A673 (cell line): ENCODE data around the gene NEMP1. TPM values are rescaled to one million over a fixed set of nuclear protein-coding genes. Genes with fewer than 3 reads are reported as not detected.

ENCODE experiments used
- BruUV-seq: library from RNA; stranded (reverse); fragments of 400-500 nt; replicated peaks from 2 replicates; lab custom pipeline; 2021; lab: Mats Ljungman, UMichigan
- CTCF ChIA-PET: fragments of 300-600 bp; sonication (Branson Sonifier 250); formaldehyde crosslinking; loops from one replicate; lab custom pipeline; 2022; ENCODE audit warnings: antibody characterized with exemption; lab: Charles Lee
- POLR2A ChIA-PET: fragments of 300-600 bp; sonication (Branson Sonifier 250); formaldehyde crosslinking; loops from one replicate; lab custom pipeline; 2022; ENCODE audit warnings: antibody characterized with exemption; ENCODE audit not compliant: low non-redundant PET; lab: Charles Lee
- DNase-seq: peaks from one replicate; pipeline ENCODE4 v3.0.0-alpha.2; 2015; ENCODE audit warnings: low spot score
- H3K27ac ChIP-seq: fragments of 200-600 bp; sonication (generic); 2 replicates; pipeline ENCODE4 v1.5.1; 2016; ENCODE audit warnings: mixed run types, low read depth, mild to moderate bottlenecking, mixed read lengths, antibody characterized with exemption, low read length; ENCODE audit not compliant: poor library complexity, severe bottlenecking
- H3K27me3 ChIP-seq: fragments of 200-600 bp; sonication (generic); replicated peaks from 2 replicates; pipeline ENCODE4 v1.6.1; 2017; ENCODE audit warnings: mixed run types, low read depth, mild to moderate bottlenecking, mixed read lengths, antibody characterized with exemption, low read length; ENCODE audit not compliant: insufficient read depth, poor library complexity
- H3K36me3 ChIP-seq: fragments of 200-600 bp; sonication (generic); 2 replicates; pipeline ENCODE4 v1.6.1; 2016; ENCODE audit warnings: mixed run types, mild to moderate bottlenecking, mixed read lengths, antibody characterized with exemption, low read length; ENCODE audit not compliant: insufficient read depth, poor library complexity, severe bottlenecking
- H3K4me1 ChIP-seq: fragments of 200-600 bp; sonication (generic); 2 replicates; pipeline ENCODE4 v1.6.1; 2017; ENCODE audit warnings: mixed run types, mild to moderate bottlenecking, mixed read lengths, antibody characterized with exemption, low read length; ENCODE audit not compliant: insufficient read depth, poor library complexity, severe bottlenecking
- H3K4me3 ChIP-seq: fragments of 200-600 bp; sonication (generic); 2 replicates; pipeline ENCODE4 v1.5.1; 2016; ENCODE audit warnings: low read depth, mixed run types, mild to moderate bottlenecking, mixed read lengths, low read length; ENCODE audit not compliant: poor library complexity, severe bottlenecking
- H3K9me3 ChIP-seq: fragments of 200-600 bp; sonication (generic); 2 replicates; pipeline ENCODE4 v1.6.1; 2016; ENCODE audit warnings: mixed run types, low read depth, mild to moderate bottlenecking, mixed read lengths, antibody characterized with exemption, low read length; ENCODE audit not compliant: poor library complexity, severe bottlenecking
- EZH2 ChIP-seq: fragments of 200-600 bp; sonication (generic); IDR thresholded peaks from 2 replicates; pipeline ENCODE4 v1.6.1; 2017; ENCODE audit warnings: borderline replicate concordance, low read depth, mild to moderate bottlenecking, mixed read lengths, antibody characterized with exemption, low read length; ENCODE audit not compliant: poor library complexity, severe bottlenecking
- intact Hi-C: fragments of 100-400 bp; cut with micrococcal nuclease; formaldehyde crosslinking; loops from one replicate; pipeline ENCODE4 v1.10.0; 2022; ENCODE audit not compliant: unreplicated experiment
- total RNA-seq: library from RNA; stranded (reverse); gene quantifications from 2 replicates; pipeline ENCODE4 v1.2.3, GENCODE V29; 2021
- TF ChIP-seq, protein P1 (sequence below): fragments of 300-800, 200-600 bp; sonication (generic); conservative IDR thresholded peaks from 2 replicates; pipeline ENCODE4 v1.5.1; 2017; ENCODE audit warnings: low read depth, mild to moderate bottlenecking, antibody characterized with exemption, low read length, moderate library complexity, mixed read lengths

The NEMP1 gene
- total RNA-seq, 1 experiment from 2014 or later = 68.6 TPM

DNA sequence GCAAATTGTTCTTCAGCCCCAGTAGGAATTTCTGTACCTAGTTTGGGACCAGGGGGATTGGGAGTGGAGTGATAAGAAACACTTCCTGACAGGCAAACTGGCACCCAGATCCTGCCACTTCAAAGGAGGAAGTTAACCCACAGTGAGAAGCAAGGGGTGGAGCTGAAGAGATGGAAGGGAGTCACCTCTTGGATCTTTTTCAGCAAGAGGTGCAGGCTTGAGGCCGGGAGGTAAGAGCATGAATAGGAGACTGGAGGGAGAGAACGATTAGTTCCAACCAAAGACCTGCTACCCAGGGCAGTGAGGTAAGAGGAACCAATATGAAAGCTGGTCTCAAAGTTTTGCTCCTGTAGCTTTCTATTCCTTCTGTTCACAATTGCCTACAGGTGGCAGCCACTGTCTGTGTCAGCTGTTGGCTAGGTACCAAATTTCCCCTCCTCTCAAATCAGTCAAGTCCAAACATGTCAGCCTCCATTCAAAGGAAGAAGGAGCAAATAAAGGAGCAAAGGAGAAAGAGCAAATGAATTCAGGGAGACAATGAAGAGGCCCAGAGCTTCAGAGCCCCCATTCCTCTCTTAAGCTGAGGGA, 47.4 kb downstream of the NEMP1 start:
- ChIA-PET CTCF (interaction anchor here (0.5 kb wide), 1 partner anchor 34 kb away, joined by 8 read pairs; no protein-coding TSS in a partner anchor), POLR2A (interaction anchor here (0.6 kb wide), 1 partner anchor 665 kb away, joined by 3 read pairs; no protein-coding TSS in a partner anchor)
- intact Hi-C loops = no loop called here
- no peaks in the 10 kb centered on the region for H3K36me3 ChIP-seq
- no peaks in the 10 kb centered on the region for H3K9me3 ChIP-seq
- H3K4me3 ChIP-seq = no peak overlapping the region
- peaks cover 5% of the 10 kb centered on the region for H3K4me1 ChIP-seq
- H3K27me3 ChIP-seq = no peaks in the 10 kb centered on the region
- BruUV-seq = no TSS peak
- peak overlapping the region; percentile 14 for H3K27ac ChIP-seq
- DNase-seq = peak; percentile 49
- TF ChIP-seq EZH2 = no peak
- TF ChIP-seq, protein P1, sequence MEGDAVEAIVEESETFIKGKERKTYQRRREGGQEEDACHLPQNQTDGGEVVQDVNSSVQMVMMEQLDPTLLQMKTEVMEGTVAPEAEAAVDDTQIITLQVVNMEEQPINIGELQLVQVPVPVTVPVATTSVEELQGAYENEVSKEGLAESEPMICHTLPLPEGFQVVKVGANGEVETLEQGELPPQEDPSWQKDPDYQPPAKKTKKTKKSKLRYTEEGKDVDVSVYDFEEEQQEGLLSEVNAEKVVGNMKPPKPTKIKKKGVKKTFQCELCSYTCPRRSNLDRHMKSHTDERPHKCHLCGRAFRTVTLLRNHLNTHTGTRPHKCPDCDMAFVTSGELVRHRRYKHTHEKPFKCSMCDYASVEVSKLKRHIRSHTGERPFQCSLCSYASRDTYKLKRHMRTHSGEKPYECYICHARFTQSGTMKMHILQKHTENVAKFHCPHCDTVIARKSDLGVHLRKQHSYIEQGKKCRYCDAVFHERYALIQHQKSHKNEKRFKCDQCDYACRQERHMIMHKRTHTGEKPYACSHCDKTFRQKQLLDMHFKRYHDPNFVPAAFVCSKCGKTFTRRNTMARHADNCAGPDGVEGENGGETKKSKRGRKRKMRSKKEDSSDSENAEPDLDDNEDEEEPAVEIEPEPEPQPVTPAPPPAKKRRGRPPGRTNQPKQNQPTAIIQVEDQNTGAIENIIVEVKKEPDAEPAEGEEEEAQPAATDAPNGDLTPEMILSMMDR = no peak

GRCh38 chr12:57029457-57029856, 49.1 kb downstream of the NEMP1 start:
- no TSS peak for BruUV-seq
- no peaks in the 10 kb centered on the region for H3K27me3 ChIP-seq
- no peaks in the 10 kb centered on the region for H3K9me3 ChIP-seq
- peaks cover 5% of the 10 kb centered on the region for H3K4me1 ChIP-seq
- no peak overlapping the region for H3K4me3 ChIP-seq
- H3K36me3 ChIP-seq = no peaks in the 10 kb centered on the region
- DNase-seq = no peak
- intact Hi-C loops = no loop called here
- POLR2A ChIA-PET = no interaction called here
- TF ChIP-seq EZH2 = no peak
- TF ChIP-seq, protein P1 = no peak
- CTCF ChIA-PET = no interaction called here
- H3K27ac ChIP-seq = no peak overlapping the region

DNA sequence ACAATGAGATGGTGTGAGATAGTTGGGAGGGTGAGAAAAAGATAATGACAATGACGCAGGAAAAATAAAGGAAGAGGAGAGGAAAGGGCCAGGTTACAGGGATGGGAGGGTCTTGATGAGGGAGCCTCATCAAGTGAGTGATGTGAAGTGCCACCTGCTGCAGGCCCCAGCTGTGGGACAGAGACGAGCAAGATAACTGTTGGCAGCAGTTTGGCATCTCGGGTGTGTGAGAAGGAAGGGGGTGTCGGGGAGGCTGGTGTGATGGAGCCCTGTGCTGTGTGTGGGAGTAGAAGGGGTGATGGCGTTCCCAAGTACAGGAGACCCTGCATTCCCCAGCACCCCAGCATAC, 50.8 kb downstream of the NEMP1 start:
- ChIA-PET POLR2A (no interaction called here), CTCF (no interaction called here)
- no peak for TF ChIP-seq EZH2
- TF ChIP-seq, protein P1 = no peak
- no peaks in the 10 kb centered on the region for H3K36me3 ChIP-seq
- no peak for DNase-seq
- H3K4me3 ChIP-seq = no peak overlapping the region
- intact Hi-C loops = no loop called here
- H3K27me3 ChIP-seq = no peaks in the 10 kb centered on the region
- peaks cover 5% of the 10 kb centered on the region for H3K4me1 ChIP-seq
- H3K27ac ChIP-seq = no peak overlapping the region
- BruUV-seq = no TSS peak
- H3K9me3 ChIP-seq = no peaks in the 10 kb centered on the region
